Measurements from ENCODE around the gene ARSG. TPM values are rescaled to one million over a fixed set of nuclear protein-coding genes. Genes with fewer than 3 reads are reported as not detected.

Gene ARSG
- total and polyA plus RNA-seq, 2 of the 13 experiments (the other 11 are each of a cell fraction or from before 2014, with no cell fraction given) = 3.7 to 15.2 TPM

- TF ChIP-seq ZNF710 (CRISPR knock-in tag; IDR thresholded peaks at IDR 0.05; ENCODE audit: borderline replicate concordance) (no peak), ZNF275 (CRISPR knock-in tag; IDR thresholded peaks at IDR 0.05; ENCODE audit: borderline replicate concordance) (no peak), HDAC2 (CRISPR knock-in tag; IDR thresholded peaks at IDR 0.05) (no peak), RBFOX2 (IDR thresholded peaks at IDR 0.05; ENCODE audit: low read depth, low read length) (peak; percentile 78; the same call in 1 of the 2 replicates), ZFP82 (CRISPR knock-in tag; IDR thresholded peaks at IDR 0.05; ENCODE audit: borderline replicate concordance) (peak; percentile 37; the same call in 1 of the 2 replicates), ZBTB44 (CRISPR knock-in tag; IDR thresholded peaks at IDR 0.05) (no peak), ZNF451 (CRISPR knock-in tag; IDR thresholded peaks at IDR 0.05) (0 out of 2 replicates have a peak, but pooled peaks have one; percentile 19), CCDC6 (CRISPR knock-in tag; IDR thresholded peaks at IDR 0.05) (no peak), AHR (CRISPR knock-in tag; IDR thresholded peaks at IDR 0.05) (no peak; the same call in 1 of the 2 replicates), AFF4 (CRISPR knock-in tag; IDR thresholded peaks at IDR 0.05) (no peak), ZNF547 (CRISPR knock-in tag; IDR thresholded peaks at IDR 0.05) (no peak), TFE3 (CRISPR knock-in tag; IDR thresholded peaks at IDR 0.05) (peak; percentile 81; the same call in 1 of the 2 replicates), HNRNPH1 (optimal IDR thresholded peaks at IDR 0.05; ENCODE audit: low read depth, low read length) (no peak), ZIK1 (CRISPR knock-in tag; IDR thresholded peaks at IDR 0.05; ENCODE audit: borderline replicate concordance, low read depth) (no peak), PAF1 (CRISPR knock-in tag; IDR thresholded peaks at IDR 0.05) (no peak; the same call in 1 of the 2 replicates), ZSCAN12 (CRISPR knock-in tag; IDR thresholded peaks at IDR 0.05) (no peak), RFX3 (CRISPR knock-in tag; IDR thresholded peaks at IDR 0.05) (no peak), ZNF83 (CRISPR knock-in tag; IDR thresholded peaks at IDR 0.05; ENCODE audit: borderline replicate concordance) (no peak), ASH2L (IDR thresholded peaks at IDR 0.05; ENCODE audit: insufficient read length, low read depth, low read length) (no peak), MAF1 (CRISPR knock-in tag; IDR thresholded peaks at IDR 0.05; ENCODE audit: borderline replicate concordance) (0 out of 2 replicates have a peak, but pooled peaks have one; percentile 27)
Observed at GRCh38 chr17:68377771-68378267, 86.5 kb downstream of the ARSG start (continued).
